Measurements from ENCODE around the gene CACNA1H. TPM values are rescaled to one million over a fixed set of nuclear protein-coding genes. Genes with fewer than 3 reads are reported as not detected.
A peak's percentile ranks its signal among the peaks of the same experiment; 100 is the strongest.
"Not testable (repeated sequence)": the region's sequence is repeated elsewhere in the genome, so short reads cannot be mapped to it uniquely, and the experiment has no call there.

The CACNA1H gene
- total and polyA plus RNA-seq, 9 of the 15 experiments (the other 6 are each of a cell fraction or from before 2014, with no cell fraction given) = 0.10 to 0.18 TPM; not detected in 7

GRCh38 chr16:1249031-1249755 lies 96.3 kb downstream of the CACNA1H start:
- H3K4me2 ChIP-seq (ENCODE audit: insufficient read depth, low read length); intact Hi-C loops (cut with micrococcal nuclease); H3K36me3 ChIP-seq (ENCODE audit: control insufficient read depth, insufficient read depth, low read length); CTCF ChIA-PET (ENCODE audit: low intra/inter-chr PET ratio); H3K27ac ChIP-seq (ENCODE audit: extremely low read depth, low read depth, low read length); H3K9me1 ChIP-seq (ENCODE audit: control insufficient read depth, insufficient read depth, low read length); DNase-seq (ENCODE audit: extremely low read depth in 1 of 4, low spot score in 3 of 4); H3K9ac ChIP-seq (ENCODE audit: insufficient read depth in 1 of 2, low read depth in 2 of 2, low read length in 2 of 2); BruUV-seq (replicated peaks); H2AFZ ChIP-seq (ENCODE audit: low read depth, low read length); H3K9me3 ChIP-seq (replicated peaks; ENCODE audit: control insufficient read depth, insufficient read depth, low read depth, low read length); in situ Hi-C loops (cut with MboI); H3K79me2 ChIP-seq (ENCODE audit: control insufficient read depth, insufficient read depth, low read length); POLR2A ChIA-PET; H3K4me3 ChIP-seq; H4K20me1 ChIP-seq (replicated peaks; ENCODE audit: control insufficient read depth, insufficient read depth, low read length); TF ChIP-seq NR2C2 (CRISPR knock-in tag; IDR thresholded peaks at IDR 0.05): not testable (repeated sequence)
- TF ChIP-seq NR2C2 (tag; IDR thresholded peaks at IDR 0.05) = 0 out of 2 replicates have a peak, but pooled peaks have one; percentile 13
- H3K4me1 ChIP-seq (replicated peaks in 1 of 2; ENCODE audit: control insufficient read depth in 2 of 2, insufficient read depth in 2 of 2, low read length in 2 of 2) = peaks cover 0 to 14% of the 10 kb centered on the region in 2 experiments; a peak in 2 of 5 replicates
- ATAC-seq = peak; percentile 88
- no CpG with 5 or more reads among the region's 43 CpGs for WGBS (ENCODE audit: insufficient coverage, low coverage, missing lambda C conversion rate)
- H3K27me3 ChIP-seq (ENCODE audit: control insufficient read depth in 2 of 2, insufficient read depth in 2 of 2, low read length in 2 of 2) = peaks cover 7 to 29% of the 10 kb centered on the region in 2 experiments; a peak in 3 of 5 replicates
- FAIRE-seq = peak; percentile 91

GRCh38 chr16:1253701-1254364 lies 100.9 kb downstream of the CACNA1H start:
- CTCF ChIA-PET (ENCODE audit: low intra/inter-chr PET ratio); POLR2A ChIA-PET; H2AFZ ChIP-seq (ENCODE audit: low read depth, low read length); BruUV-seq (replicated peaks); H3K9ac ChIP-seq (ENCODE audit: insufficient read depth in 1 of 2, low read depth in 2 of 2, low read length in 2 of 2); H3K27ac ChIP-seq (ENCODE audit: extremely low read depth, low read depth, low read length); H3K9me1 ChIP-seq (ENCODE audit: control insufficient read depth, insufficient read depth, low read length); H3K9me3 ChIP-seq (replicated peaks; ENCODE audit: control insufficient read depth, insufficient read depth, low read depth, low read length); H3K79me2 ChIP-seq (ENCODE audit: control insufficient read depth, insufficient read depth, low read length); in situ Hi-C loops (cut with MboI); DNase-seq (ENCODE audit: extremely low read depth in 1 of 4, low spot score in 3 of 4); H4K20me1 ChIP-seq (replicated peaks; ENCODE audit: control insufficient read depth, insufficient read depth, low read length); H3K36me3 ChIP-seq (ENCODE audit: control insufficient read depth, insufficient read depth, low read length); H3K4me3 ChIP-seq; H3K4me2 ChIP-seq (ENCODE audit: insufficient read depth, low read length); FAIRE-seq; intact Hi-C loops (cut with micrococcal nuclease): not testable (repeated sequence)
- ATAC-seq = peak; percentile 88
- Histone ChIP-seq H3K4me1 (replicated peaks in 1 of 2; ENCODE audit: control insufficient read depth in 2 of 2, insufficient read depth in 2 of 2, low read length in 2 of 2) (peaks cover 0 to 22% of the 10 kb centered on the region in 2 experiments; a peak in 2 of 5 replicates), H3K27me3 (ENCODE audit: control insufficient read depth in 2 of 2, insufficient read depth in 2 of 2, low read length in 2 of 2) (peaks cover 0 to 16% of the 10 kb centered on the region in 2 experiments; a peak in 2 of 5 replicates)
- WGBS (ENCODE audit: insufficient coverage, low coverage, missing lambda C conversion rate) = no CpG with 5 or more reads among the region's 47 CpGs

- DNase-seq (ENCODE audit: extremely low read depth in 1 of 4, low spot score in 3 of 4); intact Hi-C loops (cut with micrococcal nuclease); H4K20me1 ChIP-seq (replicated peaks; ENCODE audit: control insufficient read depth, insufficient read depth, low read length); BruUV-seq (replicated peaks); in situ Hi-C loops (cut with MboI); CTCF ChIA-PET (ENCODE audit: low intra/inter-chr PET ratio); H2AFZ ChIP-seq (ENCODE audit: low read depth, low read length); H3K9me1 ChIP-seq (ENCODE audit: control insufficient read depth, insufficient read depth, low read length); FAIRE-seq; H3K36me3 ChIP-seq (ENCODE audit: control insufficient read depth, insufficient read depth, low read length); H3K79me2 ChIP-seq (ENCODE audit: control insufficient read depth, insufficient read depth, low read length); H3K4me3 ChIP-seq; H3K9ac ChIP-seq (ENCODE audit: insufficient read depth in 1 of 2, low read depth in 2 of 2, low read length in 2 of 2); H3K27ac ChIP-seq (ENCODE audit: extremely low read depth, low read depth, low read length); H3K9me3 ChIP-seq (replicated peaks; ENCODE audit: control insufficient read depth, insufficient read depth, low read depth, low read length); ATAC-seq; POLR2A ChIA-PET; H3K4me2 ChIP-seq (ENCODE audit: insufficient read depth, low read length): not testable (repeated sequence)
- Histone ChIP-seq H3K27me3 (ENCODE audit: control insufficient read depth in 2 of 2, insufficient read depth in 2 of 2, low read length in 2 of 2) (peaks cover 5 to 26% of the 10 kb centered on the region in 2 experiments; a peak in 3 of 5 replicates), H3K4me1 (replicated peaks in 1 of 2; ENCODE audit: control insufficient read depth in 2 of 2, insufficient read depth in 2 of 2, low read length in 2 of 2) (peaks cover 0 to 30% of the 10 kb centered on the region in 2 experiments; a peak in 2 of 5 replicates)
- no CpG with 5 or more reads among the region's 3 CpGs for WGBS (ENCODE audit: insufficient coverage, low coverage, missing lambda C conversion rate)
These were observed 101.9 kb downstream of the CACNA1H start for GRCh38 chr16:1254821-1255220.

All from K562 (cell line).